Right lobe of liver (tissue), 4 donors: ENCODE measurements around the gene CORO6.

Source experiments
- POLR2A ChIP-seq: fragments of 450-650 bp; IDR thresholded peaks from one replicate; pipeline ENCODE4 v1.6.1; 2017; ENCODE audit warnings: antibody characterized with exemption, mild to moderate bottlenecking
- TF ChIP-seq, protein P1 (sequence below), 4 donors: fragments of 200-600 bp in 3 of 4; fragments of 450-650 bp in 1 of 4; IDR thresholded peaks; one replicate each; pipeline versions ENCODE4 v1.5.1 to v1.8.0; 2016 to 2022; ENCODE audit warnings: antibody characterized with exemption in 4 of 4, mild to moderate bottlenecking in 2 of 4
- donor health status: DM: no; HTN: no; CAD: no.
- donor health status: DM: no; HTN: no; CAD: no.
- donor health status: DM: no; HTN: yes; CAD: no.

DNA sequence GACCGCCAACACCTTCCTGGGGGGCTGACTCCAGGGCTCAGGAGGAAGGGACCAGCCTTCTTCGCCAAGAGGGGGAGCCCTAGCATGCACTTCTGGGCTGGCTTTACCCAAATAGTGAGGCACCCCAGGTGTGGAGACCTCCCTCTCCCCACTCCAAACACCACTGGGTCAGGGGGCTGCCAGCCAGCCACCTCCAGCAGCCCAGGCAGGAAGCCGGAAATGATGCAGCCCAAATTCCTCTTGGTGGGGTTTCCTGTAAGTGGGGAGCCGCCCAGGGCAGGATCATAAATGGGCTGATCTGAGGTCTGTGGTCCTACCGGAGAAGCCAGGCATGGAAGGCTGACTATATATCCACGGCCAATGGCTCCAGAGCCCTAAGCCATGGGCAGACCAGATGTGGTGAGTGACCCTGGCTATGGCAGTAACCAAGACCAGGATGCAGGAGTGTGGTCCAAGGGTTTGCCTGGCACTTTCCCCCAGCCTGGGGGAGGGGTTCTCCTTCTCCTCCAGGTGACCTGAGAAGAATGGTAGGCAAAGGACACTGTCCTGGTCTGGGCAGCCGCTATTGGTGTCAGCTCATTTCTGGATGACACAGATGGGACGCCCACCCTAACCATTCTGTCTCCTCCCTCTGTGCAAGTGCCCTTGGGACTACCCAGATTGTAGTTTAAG is 37.5 kb downstream of the CORO6 start:
- TF ChIP-seq, protein P1, sequence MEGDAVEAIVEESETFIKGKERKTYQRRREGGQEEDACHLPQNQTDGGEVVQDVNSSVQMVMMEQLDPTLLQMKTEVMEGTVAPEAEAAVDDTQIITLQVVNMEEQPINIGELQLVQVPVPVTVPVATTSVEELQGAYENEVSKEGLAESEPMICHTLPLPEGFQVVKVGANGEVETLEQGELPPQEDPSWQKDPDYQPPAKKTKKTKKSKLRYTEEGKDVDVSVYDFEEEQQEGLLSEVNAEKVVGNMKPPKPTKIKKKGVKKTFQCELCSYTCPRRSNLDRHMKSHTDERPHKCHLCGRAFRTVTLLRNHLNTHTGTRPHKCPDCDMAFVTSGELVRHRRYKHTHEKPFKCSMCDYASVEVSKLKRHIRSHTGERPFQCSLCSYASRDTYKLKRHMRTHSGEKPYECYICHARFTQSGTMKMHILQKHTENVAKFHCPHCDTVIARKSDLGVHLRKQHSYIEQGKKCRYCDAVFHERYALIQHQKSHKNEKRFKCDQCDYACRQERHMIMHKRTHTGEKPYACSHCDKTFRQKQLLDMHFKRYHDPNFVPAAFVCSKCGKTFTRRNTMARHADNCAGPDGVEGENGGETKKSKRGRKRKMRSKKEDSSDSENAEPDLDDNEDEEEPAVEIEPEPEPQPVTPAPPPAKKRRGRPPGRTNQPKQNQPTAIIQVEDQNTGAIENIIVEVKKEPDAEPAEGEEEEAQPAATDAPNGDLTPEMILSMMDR (IDR thresholded peaks at IDR 0.05), result peak in 1 of 4 donors; percentile 15
- TF ChIP-seq POLR2A, result no peak
